ENCODE measurements around the gene SNTG2. TPM values are rescaled to one million over a fixed set of nuclear protein-coding genes. Genes with fewer than 3 reads are reported as not detected.

The SNTG2 gene
- polyA plus RNA-seq, 1 experiment = 0.06 TPM

- Histone ChIP-seq H3K27ac (ENCODE audit: low read depth, low read length) (no peak overlapping the region), H3K27me3 (ENCODE audit: control insufficient read depth, insufficient read depth, low read length) (no peaks in the 10 kb centered on the region), H3K4me3 (ENCODE audit: low read depth, low read length) (no peak overlapping the region), H3K9me3 (ENCODE audit: control insufficient read depth, insufficient read depth, low read length) (peaks cover 37% of the 10 kb centered on the region)
- ChIA-PET CTCF (no interaction called here), POLR2A (no interaction called here)
- DNase-seq (ENCODE audit: low read depth, low spot score) = no peak
- no peak for TF ChIP-seq CTCF (IDR thresholded peaks at IDR 0.05; ENCODE audit: low read depth, low read length)
Measured at GRCh38 chr2:1154710-1155594, 204.3 kb downstream of the SNTG2 start.

GRCh38 chr2:1156059-1156458 is 205.4 kb downstream of the SNTG2 start:
- TF ChIP-seq CTCF (IDR thresholded peaks at IDR 0.05; ENCODE audit: low read depth, low read length) = no peak
- Histone ChIP-seq H3K27ac (ENCODE audit: low read depth, low read length) (no peak overlapping the region), H3K4me3 (ENCODE audit: low read depth, low read length) (no peak overlapping the region), H3K9me3 (ENCODE audit: control insufficient read depth, insufficient read depth, low read length) (peaks cover 41% of the 10 kb centered on the region), H3K27me3 (ENCODE audit: control insufficient read depth, insufficient read depth, low read length) (no peaks in the 10 kb centered on the region)
- DNase-seq (ENCODE audit: low read depth, low spot score) = no peak
- POLR2A ChIA-PET = no interaction called here
- CTCF ChIA-PET = no interaction called here

GRCh38 chr2:1156531-1156930 is 205.9 kb downstream of the SNTG2 start:
- Histone ChIP-seq H3K4me3 (ENCODE audit: low read depth, low read length) (no peak overlapping the region), H3K27ac (ENCODE audit: low read depth, low read length) (no peak overlapping the region), H3K9me3 (ENCODE audit: control insufficient read depth, insufficient read depth, low read length) (peaks cover 39% of the 10 kb centered on the region), H3K27me3 (ENCODE audit: control insufficient read depth, insufficient read depth, low read length) (no peaks in the 10 kb centered on the region)
- CTCF ChIA-PET = no interaction called here
- TF ChIP-seq CTCF (IDR thresholded peaks at IDR 0.05; ENCODE audit: low read depth, low read length) = no peak
- POLR2A ChIA-PET = no interaction called here
- no peak for DNase-seq (ENCODE audit: low read depth, low spot score)

- CTCF ChIA-PET = no interaction called here
- no peak for TF ChIP-seq CTCF (IDR thresholded peaks at IDR 0.05; ENCODE audit: low read depth, low read length)
Measured at GRCh38 chr2:1157107-1157506, 206.5 kb downstream of the SNTG2 start.

GRCh38 chr2:1159013-1159412 is 208.4 kb downstream of the SNTG2 start:
- ChIA-PET POLR2A (no interaction called here), CTCF (no interaction called here)
- H3K4me3 ChIP-seq (ENCODE audit: low read depth, low read length) = no peak overlapping the region
- no peaks in the 10 kb centered on the region for H3K27me3 ChIP-seq (ENCODE audit: control insufficient read depth, insufficient read depth, low read length)
- no peak overlapping the region for H3K27ac ChIP-seq (ENCODE audit: low read depth, low read length)
- H3K9me3 ChIP-seq (ENCODE audit: control insufficient read depth, insufficient read depth, low read length) = peaks cover 57% of the 10 kb centered on the region
- no peak for TF ChIP-seq CTCF (IDR thresholded peaks at IDR 0.05; ENCODE audit: low read depth, low read length)
- no peak for DNase-seq (ENCODE audit: low read depth, low spot score)

More at GRCh38 chr2:1157107-1157506, 206.5 kb downstream of the SNTG2 start:
- Histone ChIP-seq H3K27me3 (ENCODE audit: control insufficient read depth, insufficient read depth, low read length) (no peaks in the 10 kb centered on the region), H3K27ac (ENCODE audit: low read depth, low read length) (no peak overlapping the region), H3K4me3 (ENCODE audit: low read depth, low read length) (no peak overlapping the region), H3K9me3 (ENCODE audit: control insufficient read depth, insufficient read depth, low read length) (peaks cover 41% of the 10 kb centered on the region)
- DNase-seq (ENCODE audit: low read depth, low spot score) = no peak
- POLR2A ChIA-PET = no interaction called here
